HepG2 (cell line): ENCODE results near the gene KRI1. TPM values are rescaled to one million over a fixed set of nuclear protein-coding genes. Genes with fewer than 3 reads are reported as not detected.

Experiments
- ATF5 ChIP-seq: sonication (generic); formaldehyde crosslinking; IDR thresholded peaks from 2 replicates; pipeline ENCODE4 v1.4.0; 2020; ENCODE audit warnings: mild to moderate bottlenecking, low read depth, missing genetic modification reagents
- CAMTA2 ChIP-seq: sonication (generic); formaldehyde crosslinking; IDR thresholded peaks from 2 replicates; pipeline ENCODE4 v1.4.0; 2020; ENCODE audit warnings: mild to moderate bottlenecking, missing genetic modification reagents, borderline replicate concordance
- DMAP1 ChIP-seq: IDR thresholded peaks from 2 replicates; pipeline ENCODE4 v1.6.1; 2016
- ELF3 ChIP-seq: IDR thresholded peaks from 2 replicates; pipeline ENCODE4 v1.6.1; 2016; ENCODE audit warnings: missing genetic modification reagents, missing compliant biosample characterization
- PHB2 ChIP-seq: fragments of 450-650 bp; IDR thresholded peaks from 2 replicates; pipeline ENCODE4 v1.6.1; 2018; ENCODE audit not compliant: partially characterized antibody
- PRDM10 ChIP-seq: sonication (generic); formaldehyde crosslinking; IDR thresholded peaks from 2 replicates; pipeline ENCODE4 v1.4.0; 2020; ENCODE audit warnings: low read depth, missing genetic modification reagents
- SPEN ChIP-seq: sonication (generic); formaldehyde crosslinking; IDR thresholded peaks from 2 replicates; pipeline ENCODE4 v1.5.1; 2020; ENCODE audit warnings: low read depth, mild to moderate bottlenecking, missing genetic modification reagents
- TBX2 ChIP-seq: sonication (generic); formaldehyde crosslinking; IDR thresholded peaks from 2 replicates; pipeline ENCODE4 v1.5.0; 2020; ENCODE audit warnings: missing genetic modification reagents, mild to moderate bottlenecking, borderline replicate concordance
- XBP1 ChIP-seq: sonication (generic); formaldehyde crosslinking; IDR thresholded peaks from 2 replicates; pipeline ENCODE4 v1.5.0; 2020; ENCODE audit warnings: missing genetic modification reagents
- YEATS2 ChIP-seq: sonication (generic); formaldehyde crosslinking; IDR thresholded peaks from 2 replicates; pipeline ENCODE4 v1.4.0; 2020; ENCODE audit warnings: missing genetic modification reagents, borderline replicate concordance
- YEATS4 ChIP-seq: sonication (generic); formaldehyde crosslinking; IDR thresholded peaks from 2 replicates; pipeline ENCODE4 v1.4.0; 2020; ENCODE audit warnings: missing genetic modification reagents, borderline replicate concordance
- ZKSCAN1 ChIP-seq: fragments of 150-350 bp; IDR thresholded peaks from 2 replicates; pipeline ENCODE4 v1.6.1; 2014; ENCODE audit warnings: low read length
- ZNF12 ChIP-seq: sonication (generic); formaldehyde crosslinking; IDR thresholded peaks from 2 replicates; pipeline ENCODE4 v1.5.0; 2020; ENCODE audit warnings: missing genetic modification reagents
- ZNF362 ChIP-seq: sonication (generic); formaldehyde crosslinking; IDR thresholded peaks from 2 replicates; pipeline ENCODE4 v1.4.0; 2020; ENCODE audit warnings: missing genetic modification reagents, mild to moderate bottlenecking, borderline replicate concordance
- ZNF383 ChIP-seq: sonication (generic); formaldehyde crosslinking; IDR thresholded peaks from 2 replicates; pipeline ENCODE4 v1.4.0; 2020; ENCODE audit warnings: missing genetic modification reagents, mild to moderate bottlenecking, borderline replicate concordance
- ZNF460 ChIP-seq: sonication (generic); formaldehyde crosslinking; IDR thresholded peaks from 2 replicates; pipeline ENCODE4 v1.5.1; 2020; ENCODE audit warnings: missing genetic modification reagents, mild to moderate bottlenecking, borderline replicate concordance
- ZNF563 ChIP-seq: sonication (generic); formaldehyde crosslinking; IDR thresholded peaks from 2 replicates; pipeline ENCODE4 v1.8.0; 2022; ENCODE audit warnings: mild to moderate bottlenecking, moderate library complexity, missing genetic modification reagents
- ZNF572 ChIP-seq: sonication (generic); formaldehyde crosslinking; IDR thresholded peaks from 2 replicates; pipeline ENCODE4 v1.5.1; 2020; ENCODE audit warnings: mild to moderate bottlenecking, missing genetic modification reagents
- ZNF761 ChIP-seq: sonication (generic); formaldehyde crosslinking; conservative IDR thresholded peaks from 2 replicates; pipeline ENCODE4 v1.4.0; 2020; ENCODE audit warnings: mild to moderate bottlenecking, missing genetic modification reagents
- ZNF788 ChIP-seq: sonication (generic); formaldehyde crosslinking; IDR thresholded peaks from 2 replicates; pipeline ENCODE4 v1.5.0; 2020; ENCODE audit warnings: mild to moderate bottlenecking, missing genetic modification reagents, borderline replicate concordance
- ZSCAN29 ChIP-seq: sonication (generic); formaldehyde crosslinking; conservative IDR thresholded peaks from 2 replicates; pipeline ENCODE4 v1.4.0; 2020; ENCODE audit warnings: mild to moderate bottlenecking, missing genetic modification reagents
- ZXDC ChIP-seq: sonication (generic); formaldehyde crosslinking; IDR thresholded peaks from 2 replicates; pipeline ENCODE4 v1.5.0; 2020; ENCODE audit warnings: mild to moderate bottlenecking, missing genetic modification reagents
- polyA plus RNA-seq, 8 experiments: library from polyadenylated mRNA; depleted of rRNA in 3 of 8; stranded (reverse) in 7 of 8; unstranded in 1 of 8; fragments of >200 nt; fragmentation: Illumina TruSeq in 4 of 8; extraction: Trizol in 4 of 8; gene quantifications; 2 replicates each; pipeline versions ENCODE4 v1.2.1 to v1.2.3, GENCODE V29; 2011 to 2016; ENCODE audit warnings: low read depth in 4 of 8, missing spikeins in 1 of 8, mixed read lengths in 1 of 8; ENCODE audit not compliant: insufficient read depth in 1 of 8
- total RNA-seq, 5 experiments: library from RNA; depleted of rRNA; stranded (reverse); fragments of >200 nt; fragmentation: Illumina TruSeq; extraction: Trizol; gene quantifications; 2 replicates each; pipeline ENCODE4 v1.2.3, GENCODE V29; 2016; ENCODE audit warnings: low read depth in 1 of 5

KRI1 gene
- total and polyA plus RNA-seq, 2 of the 13 experiments (the other 11 are each of a cell fraction or from before 2014, with no cell fraction given), result 9.1 to 11.7 TPM

GRCh38 chr19:10568826-10569651 is 3.2 kb upstream of the KRI1 start, which contains the start of gene CDKN2D (continued):
- TF ChIP-seq ZNF383 (CRISPR knock-in tag) (no peak), CAMTA2 (CRISPR knock-in tag) (no peak), ZNF563 (CRISPR knock-in tag) (peak; percentile 42; the same call in 1 of the 2 replicates), PRDM10 (CRISPR knock-in tag) (no peak), ZNF788 (no peak), ZNF460 (CRISPR knock-in tag) (no peak), ZXDC (CRISPR knock-in tag) (no peak), ZSCAN29 (CRISPR knock-in tag) (no peak), ELF3 (CRISPR knock-in tag) (no peak), SPEN (CRISPR knock-in tag) (peak; percentile 77; the same call in 1 of the 2 replicates), YEATS2 (CRISPR knock-in tag) (peak; percentile 72; the same call in 1 of the 2 replicates), PHB2 (no peak), ZKSCAN1 (no peak), ZNF572 (no peak), ZNF761 (CRISPR knock-in tag) (no peak), TBX2 (CRISPR knock-in tag) (peak; percentile 41; the same call in 1 of the 2 replicates), ZNF12 (no peak), YEATS4 (peak; percentile 91), ATF5 (no peak), DMAP1 (CRISPR knock-in tag) (peak; percentile 89), ZNF362 (CRISPR knock-in tag) (peak; percentile 18; the same call in 1 of the 2 replicates), XBP1 (CRISPR knock-in tag) (0 out of 2 replicates have a peak, but pooled peaks have one; percentile 27)
